GM12873 (cell line): Measurements from ENCODE around the gene PFKP.

ENCODE experiments used
- TF ChIP-seq, protein P1 (sequence below): IDR thresholded peaks from 2 replicates; pipeline ENCODE4 v1.5.1; 2012; ENCODE audit warnings: low read depth, mild to moderate bottlenecking, moderate library complexity, low read length, control low read depth; ENCODE audit not compliant: insufficient read depth; ENCODE audit errors: missing control alignments

The PFKP gene

DNA sequence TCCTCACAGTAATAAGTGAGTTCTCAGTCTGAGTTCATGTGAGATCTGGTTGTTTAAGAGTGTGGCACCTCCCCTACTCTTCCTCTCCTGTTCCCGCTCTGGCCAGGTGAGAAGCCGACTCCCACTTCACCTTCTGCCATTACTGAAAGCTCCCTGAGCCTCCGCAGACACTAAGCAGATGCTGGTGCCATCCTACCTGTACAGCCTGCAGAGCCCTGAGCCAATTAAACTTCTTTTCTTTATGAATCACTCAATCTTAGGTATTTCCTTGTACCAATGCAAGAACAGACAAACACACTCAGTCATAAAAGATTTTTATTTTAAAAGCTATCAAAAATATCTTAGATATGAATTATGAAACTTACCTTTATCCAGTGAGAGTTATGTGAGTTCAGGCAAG is 39.5 kb upstream of the PFKP start:
- TF ChIP-seq, protein P1, sequence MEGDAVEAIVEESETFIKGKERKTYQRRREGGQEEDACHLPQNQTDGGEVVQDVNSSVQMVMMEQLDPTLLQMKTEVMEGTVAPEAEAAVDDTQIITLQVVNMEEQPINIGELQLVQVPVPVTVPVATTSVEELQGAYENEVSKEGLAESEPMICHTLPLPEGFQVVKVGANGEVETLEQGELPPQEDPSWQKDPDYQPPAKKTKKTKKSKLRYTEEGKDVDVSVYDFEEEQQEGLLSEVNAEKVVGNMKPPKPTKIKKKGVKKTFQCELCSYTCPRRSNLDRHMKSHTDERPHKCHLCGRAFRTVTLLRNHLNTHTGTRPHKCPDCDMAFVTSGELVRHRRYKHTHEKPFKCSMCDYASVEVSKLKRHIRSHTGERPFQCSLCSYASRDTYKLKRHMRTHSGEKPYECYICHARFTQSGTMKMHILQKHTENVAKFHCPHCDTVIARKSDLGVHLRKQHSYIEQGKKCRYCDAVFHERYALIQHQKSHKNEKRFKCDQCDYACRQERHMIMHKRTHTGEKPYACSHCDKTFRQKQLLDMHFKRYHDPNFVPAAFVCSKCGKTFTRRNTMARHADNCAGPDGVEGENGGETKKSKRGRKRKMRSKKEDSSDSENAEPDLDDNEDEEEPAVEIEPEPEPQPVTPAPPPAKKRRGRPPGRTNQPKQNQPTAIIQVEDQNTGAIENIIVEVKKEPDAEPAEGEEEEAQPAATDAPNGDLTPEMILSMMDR, result no peak

DNA sequence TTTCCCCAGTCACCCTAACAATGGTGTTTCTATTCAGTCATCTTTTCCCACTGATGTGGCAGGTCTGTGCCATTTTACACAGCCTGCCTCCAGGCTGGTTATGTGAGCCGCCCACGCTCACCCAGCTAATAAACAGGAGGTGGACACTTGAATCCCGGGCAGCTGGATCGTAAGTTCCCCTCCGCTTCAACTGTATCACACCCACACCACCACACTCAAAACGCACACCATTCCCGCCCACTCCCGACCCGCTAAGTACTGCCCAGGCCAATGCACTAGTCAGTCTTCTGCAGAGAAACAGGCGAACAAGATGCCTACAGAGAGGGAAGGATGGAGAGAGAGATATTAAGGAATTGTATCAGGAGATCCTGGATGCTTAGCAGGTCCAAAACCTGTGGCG is 38.9 kb upstream of the PFKP start:
- TF ChIP-seq, protein P1, result no peak

DNA sequence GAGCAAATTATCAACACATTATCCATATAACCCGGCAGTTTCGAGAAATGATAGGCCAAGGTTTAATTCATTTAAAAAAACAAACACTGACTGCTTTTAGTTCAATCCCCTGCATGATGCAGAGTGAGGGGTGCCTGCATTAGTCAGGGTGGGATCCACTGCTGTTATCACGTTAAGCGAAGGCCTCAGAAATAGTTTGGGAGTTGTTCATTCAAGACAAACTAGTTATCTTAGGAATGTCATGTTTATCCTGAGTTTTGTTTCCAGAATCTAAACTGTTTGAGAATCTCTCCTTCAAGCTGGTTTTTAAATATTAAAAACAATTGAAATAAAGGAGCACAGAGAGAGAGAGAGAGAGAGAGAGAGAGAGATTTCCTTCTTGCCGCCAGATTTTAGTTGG is 36.6 kb upstream of the PFKP start:
- TF ChIP-seq, protein P1, result no peak

DNA sequence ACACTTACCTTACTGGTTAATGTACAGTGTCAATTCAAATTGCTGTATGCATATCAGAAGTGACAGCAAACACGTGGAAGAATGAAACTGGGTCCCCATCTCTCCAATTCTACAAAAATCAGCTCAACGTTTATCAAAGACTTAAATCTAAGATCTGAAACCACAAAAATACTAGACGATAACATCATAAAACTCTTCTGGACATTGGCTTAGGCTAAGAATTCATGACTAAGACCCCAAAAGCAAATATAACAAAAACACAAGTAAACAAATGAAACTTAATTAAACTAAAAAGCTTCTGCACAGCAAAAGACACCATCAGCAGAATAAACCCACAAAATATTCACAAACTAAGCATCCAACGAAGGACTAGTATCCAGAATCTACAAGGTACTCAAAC is 35.9 kb upstream of the PFKP start:
- TF ChIP-seq, protein P1, result no peak

DNA sequence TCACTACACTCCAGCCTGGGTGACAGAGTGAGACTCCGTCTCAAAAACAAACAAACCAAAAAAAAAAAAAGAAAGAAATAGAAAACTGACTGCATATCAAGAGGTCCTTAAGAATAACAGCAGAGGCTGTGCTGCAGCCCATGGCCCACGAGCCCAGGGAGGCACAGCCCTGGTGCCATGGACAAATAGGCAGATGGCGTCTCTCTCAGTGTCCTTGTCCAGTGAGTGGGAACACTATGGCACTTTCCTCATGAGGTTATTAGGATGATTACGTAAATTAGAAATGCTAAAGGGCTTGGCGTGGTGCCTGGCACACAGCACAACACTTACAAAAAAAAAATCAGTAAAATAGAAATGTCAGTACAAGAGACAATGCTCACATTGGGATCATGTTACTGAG is 33.4 kb upstream of the PFKP start:
- TF ChIP-seq, protein P1, result no peak

DNA sequence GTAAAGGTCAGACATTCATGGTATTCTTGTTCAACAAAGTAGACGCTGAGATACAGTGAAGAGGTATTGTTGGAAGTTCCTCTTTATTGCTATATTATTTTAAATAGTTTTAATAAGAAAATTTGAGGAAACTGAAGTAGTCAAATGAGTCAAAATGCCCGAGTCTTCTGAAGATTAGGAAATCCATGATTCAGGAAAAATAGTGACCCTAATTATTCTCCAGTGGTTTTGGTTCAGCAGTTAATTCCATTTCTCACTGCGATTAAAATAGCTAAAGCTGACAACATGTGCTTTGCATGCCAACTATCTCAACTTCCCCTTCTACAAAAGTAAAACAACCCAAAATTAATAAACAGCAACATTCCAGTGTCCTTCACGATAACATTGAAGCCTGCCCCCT is 32.7 kb upstream of the PFKP start:
- TF ChIP-seq, protein P1, result no peak

DNA sequence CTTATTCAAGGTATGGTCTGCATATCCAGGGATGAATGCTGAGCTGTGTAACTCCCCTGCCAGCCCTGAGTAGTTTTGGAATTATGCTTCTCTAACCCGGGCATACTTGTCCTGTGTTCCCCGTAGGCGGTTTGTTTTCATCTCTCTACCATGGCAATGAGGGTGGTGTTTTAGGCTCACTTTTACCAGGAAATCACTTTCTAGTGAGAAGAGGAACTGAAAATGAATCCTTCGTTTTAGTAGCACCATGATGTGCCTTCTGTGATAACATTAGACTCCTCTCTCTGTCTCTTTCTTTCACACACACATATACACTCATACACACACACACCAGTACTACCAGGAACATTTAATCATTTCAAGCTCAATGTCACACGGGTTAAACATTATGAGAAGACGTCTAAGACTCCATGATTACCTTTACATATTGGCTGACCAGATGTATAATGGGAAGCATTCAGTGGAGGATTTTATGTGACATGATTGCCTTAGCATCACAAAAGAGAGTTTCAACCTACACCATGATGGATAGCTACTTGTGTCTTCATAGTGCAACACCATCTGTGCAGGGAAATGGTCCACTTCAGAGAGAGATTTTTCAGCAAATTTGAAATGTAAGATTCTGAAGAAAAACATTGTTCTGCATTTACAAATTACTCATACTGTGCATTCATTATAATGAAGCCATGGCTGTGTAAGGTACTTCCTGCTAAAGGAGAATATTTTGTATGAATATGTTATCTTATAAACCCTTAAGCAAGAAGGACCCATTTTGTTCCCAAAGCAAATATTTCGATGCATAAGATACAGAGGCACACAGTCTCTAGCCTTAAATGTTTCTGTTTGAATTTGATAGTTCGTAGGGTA is 31.0 kb upstream of the PFKP start:
- TF ChIP-seq, protein P1, result no peak
